GM21515 (cell line): Measurements from ENCODE around the gene HDDC2.

Experiments
- ATAC-seq: cut with Tn5 transposase; IDR thresholded peaks from one replicate; pipeline ENCODE4 v1.9.1; 2021; ENCODE audit not compliant: unreplicated experiment

Gene HDDC2, protein sequence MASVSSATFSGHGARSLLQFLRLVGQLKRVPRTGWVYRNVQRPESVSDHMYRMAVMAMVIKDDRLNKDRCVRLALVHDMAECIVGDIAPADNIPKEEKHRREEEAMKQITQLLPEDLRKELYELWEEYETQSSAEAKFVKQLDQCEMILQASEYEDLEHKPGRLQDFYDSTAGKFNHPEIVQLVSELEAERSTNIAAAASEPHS

GRCh38 chr6:125301435-125302391 lies at the start of gene HDDC2:
Gene HDDC2 (minus strand): TSS chr6:125301967. CDS start chr6:125301932, 35 bp downstream.
- ATAC-seq, result peak; percentile 86

- ATAC-seq, result peak; percentile 91
These were observed 45.3 kb upstream of the HDDC2 start for GRCh38 chr6:125346926-125347563.

- peak; percentile 61 for ATAC-seq
These were observed 44.6 kb upstream of the HDDC2 start for GRCh38 chr6:125346201-125346925.

DNA sequence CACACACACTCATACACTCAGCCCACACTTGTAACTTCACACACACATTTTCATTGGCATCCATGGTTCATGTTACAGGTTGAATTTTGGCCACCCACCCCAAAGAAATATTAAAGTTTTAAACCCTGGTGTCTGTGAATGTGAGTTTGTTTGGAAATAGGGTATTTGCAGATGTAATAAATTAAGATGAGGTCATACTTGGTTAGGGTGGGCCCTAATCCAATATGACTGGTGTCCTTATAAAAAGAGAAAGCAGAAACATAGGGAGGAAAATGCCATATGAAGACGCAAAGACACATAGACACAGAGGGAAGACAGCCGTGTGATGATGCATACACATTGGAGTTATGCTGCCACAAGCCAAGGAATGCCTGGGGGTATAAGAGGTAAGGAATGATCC lies 39.7 kb upstream of the HDDC2 start:
- no peak for ATAC-seq

GRCh38 chr6:125340991-125341390 lies 39.2 kb upstream of the HDDC2 start:
- no peak for ATAC-seq

DNA sequence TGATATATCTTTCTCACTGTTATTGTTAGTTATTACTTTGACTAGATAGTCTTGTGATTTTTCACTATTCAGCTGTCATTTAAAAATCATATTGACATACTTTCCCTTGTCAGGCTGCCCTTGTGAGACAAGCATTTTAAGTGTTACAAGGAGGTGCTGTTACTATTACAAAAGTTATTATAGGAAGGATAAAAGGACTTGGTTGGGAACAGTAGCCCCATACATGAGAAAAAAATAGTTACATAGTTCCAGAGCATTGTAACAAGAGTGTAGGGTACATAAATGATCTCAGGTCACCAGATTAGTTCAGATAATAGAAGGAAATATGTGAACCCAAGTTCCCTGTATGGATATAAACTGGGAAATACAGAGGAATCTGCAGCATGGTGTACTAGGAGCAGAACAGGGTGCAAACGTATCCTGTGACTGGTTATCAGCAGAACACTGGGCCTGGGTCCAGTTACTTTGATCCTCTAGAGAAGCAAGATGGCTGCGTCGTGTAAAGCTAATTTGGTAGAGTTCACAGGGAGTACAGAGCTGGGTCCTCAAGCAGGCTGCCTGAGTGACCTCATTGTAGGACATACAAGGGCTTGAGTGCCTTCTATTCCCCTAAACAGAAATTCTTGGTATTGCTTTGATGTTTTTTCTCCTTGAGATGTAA lies 38.5 kb upstream of the HDDC2 start:
- no peak for ATAC-seq

DNA sequence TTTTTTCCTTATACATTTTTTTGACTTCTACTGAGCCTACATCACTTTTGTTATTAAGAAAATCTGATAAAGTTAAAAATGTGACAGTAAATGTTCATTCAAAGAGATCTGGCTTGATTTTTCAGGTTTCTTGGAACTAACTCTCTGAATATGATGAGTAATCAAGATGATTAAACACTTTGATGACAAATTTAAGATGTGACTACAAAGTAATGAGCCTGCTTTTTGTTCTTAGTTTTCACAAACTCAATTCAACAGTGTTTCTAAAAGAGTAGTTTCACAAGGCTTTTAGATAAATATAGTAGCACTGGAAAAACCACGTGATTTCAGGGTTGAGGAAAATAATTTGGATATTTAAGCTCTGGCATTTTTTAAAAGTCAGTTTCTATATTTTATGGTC lies 37.9 kb upstream of the HDDC2 start:
- no peak for ATAC-seq

DNA sequence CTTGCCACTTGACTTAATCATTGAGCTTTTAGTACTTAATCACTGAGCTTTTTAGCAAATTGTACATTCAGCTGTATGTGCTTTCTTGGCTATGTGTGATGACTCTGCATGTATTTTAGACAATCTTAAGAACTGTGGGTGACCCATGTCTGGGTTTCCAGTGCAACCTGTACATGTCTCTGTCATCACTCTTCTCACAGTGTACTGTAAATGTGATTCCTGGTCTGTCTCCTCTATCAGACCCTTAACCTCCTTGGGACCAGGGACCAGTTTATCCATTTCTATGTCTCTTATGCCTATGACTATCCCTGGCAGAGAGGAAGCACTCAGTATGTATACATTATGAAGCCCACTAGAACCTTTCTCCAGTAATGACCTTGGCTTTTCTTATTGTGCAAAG lies 36.6 kb upstream of the HDDC2 start:
- ATAC-seq, result no peak

DNA sequence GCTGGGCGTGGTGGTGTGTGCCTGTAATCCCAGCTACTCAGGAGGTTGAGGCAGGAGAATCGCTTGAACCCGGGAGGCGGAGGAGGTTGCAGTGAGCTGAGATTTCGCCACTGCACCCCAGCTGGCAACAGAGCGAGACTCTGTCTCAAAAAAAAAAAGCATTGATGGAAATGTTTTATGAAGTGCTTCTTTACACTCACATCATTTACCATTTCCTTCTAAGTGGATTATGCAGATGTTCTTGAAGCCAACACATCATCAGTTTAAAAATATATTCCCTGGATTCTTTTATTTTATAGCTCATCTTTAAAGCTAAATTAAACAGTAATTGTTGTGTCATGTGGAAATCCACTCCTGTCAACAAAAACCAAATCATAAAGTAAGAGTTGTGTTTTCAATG lies 35.9 kb upstream of the HDDC2 start:
- no peak for ATAC-seq

- no peak for ATAC-seq
These were observed 30.9 kb upstream of the HDDC2 start for GRCh38 chr6:125332664-125333063.

DNA sequence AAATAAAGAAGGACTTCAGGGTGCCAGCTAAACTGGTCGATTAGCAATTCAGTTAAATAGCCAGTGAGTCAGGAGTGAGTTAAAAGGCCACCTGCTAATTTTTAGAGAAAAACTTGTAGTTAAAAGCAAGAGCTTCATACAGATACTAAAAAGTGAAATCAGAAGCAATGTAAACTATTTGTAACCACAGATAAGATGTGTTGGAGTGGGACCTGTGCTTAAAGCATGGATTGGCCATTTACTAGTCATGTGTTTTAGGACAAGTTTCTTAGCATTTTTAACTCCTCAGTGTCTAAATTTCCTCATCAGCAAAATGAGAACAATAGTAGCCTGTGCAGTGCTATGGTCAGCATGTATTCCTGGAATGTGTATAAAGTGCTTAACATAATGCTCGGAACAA lies 23.8 kb upstream of the HDDC2 start:
- ATAC-seq, result no peak

- no peak for ATAC-seq
These were observed 21.6 kb upstream of the HDDC2 start for GRCh38 chr6:125323376-125323775.

- no peak for ATAC-seq
These were observed 14.9 kb upstream of the HDDC2 start for GRCh38 chr6:125316621-125317020.

DNA sequence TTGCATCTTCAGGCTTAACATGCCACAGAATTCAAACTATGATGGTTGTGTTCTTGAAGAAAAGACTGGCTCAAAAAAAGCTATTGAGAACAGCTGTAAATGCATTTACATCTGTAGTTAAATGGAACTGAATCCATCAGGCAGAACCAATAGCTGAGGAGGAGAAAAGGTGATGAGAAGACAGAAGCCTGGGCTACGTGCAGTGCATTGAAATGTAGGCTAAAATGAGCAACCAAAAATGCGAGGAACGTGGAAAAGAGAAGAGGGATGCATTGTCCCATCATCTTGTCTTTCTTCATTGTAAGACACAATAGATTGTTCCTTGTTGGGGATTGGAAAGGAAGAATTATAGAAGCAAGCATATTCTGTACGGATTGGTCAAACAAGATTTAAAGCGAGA lies 13.8 kb upstream of the HDDC2 start:
- no peak for ATAC-seq

GRCh38 chr6:125314009-125314581 lies 12.3 kb upstream of the HDDC2 start:
- ATAC-seq, result peak; percentile 87

DNA sequence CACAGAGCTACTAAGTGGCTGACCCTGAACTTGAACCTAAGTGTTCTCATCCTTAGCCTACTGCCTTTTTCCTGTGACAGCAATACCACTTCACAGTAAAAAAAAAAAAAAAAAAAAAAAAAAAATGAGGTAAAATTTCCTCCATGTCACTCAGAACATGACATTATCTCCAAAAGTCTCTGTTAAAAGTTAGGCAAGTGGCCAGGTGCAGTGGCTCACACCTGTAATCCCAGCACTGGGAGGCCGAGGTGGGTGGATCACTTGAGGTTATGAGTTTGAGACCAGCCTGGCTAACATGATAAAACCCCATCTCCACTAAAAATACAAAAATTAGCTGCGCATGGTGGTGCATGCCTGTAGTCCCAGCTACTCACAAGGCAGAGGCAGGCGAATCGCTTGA lies 11.2 kb upstream of the HDDC2 start:
- ATAC-seq, result no peak

DNA sequence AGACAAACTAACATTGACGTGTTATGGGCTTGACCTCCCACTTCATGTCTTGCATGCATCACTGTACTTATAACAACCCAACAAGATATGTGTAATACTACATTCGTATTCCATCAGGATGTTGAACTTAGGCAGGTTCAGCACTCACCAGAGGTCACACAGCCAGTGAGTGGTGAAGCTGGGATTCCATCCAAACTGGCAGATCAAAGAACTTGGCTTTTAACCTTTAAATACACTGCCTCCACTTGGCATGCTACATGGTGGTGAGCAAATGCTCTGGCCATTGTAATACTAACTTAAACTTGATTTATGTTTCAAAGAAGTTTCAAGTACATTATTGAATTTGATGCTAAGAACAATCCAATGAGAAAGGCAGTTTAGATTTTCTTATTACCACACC lies 10.7 kb upstream of the HDDC2 start:
- no peak for ATAC-seq

DNA sequence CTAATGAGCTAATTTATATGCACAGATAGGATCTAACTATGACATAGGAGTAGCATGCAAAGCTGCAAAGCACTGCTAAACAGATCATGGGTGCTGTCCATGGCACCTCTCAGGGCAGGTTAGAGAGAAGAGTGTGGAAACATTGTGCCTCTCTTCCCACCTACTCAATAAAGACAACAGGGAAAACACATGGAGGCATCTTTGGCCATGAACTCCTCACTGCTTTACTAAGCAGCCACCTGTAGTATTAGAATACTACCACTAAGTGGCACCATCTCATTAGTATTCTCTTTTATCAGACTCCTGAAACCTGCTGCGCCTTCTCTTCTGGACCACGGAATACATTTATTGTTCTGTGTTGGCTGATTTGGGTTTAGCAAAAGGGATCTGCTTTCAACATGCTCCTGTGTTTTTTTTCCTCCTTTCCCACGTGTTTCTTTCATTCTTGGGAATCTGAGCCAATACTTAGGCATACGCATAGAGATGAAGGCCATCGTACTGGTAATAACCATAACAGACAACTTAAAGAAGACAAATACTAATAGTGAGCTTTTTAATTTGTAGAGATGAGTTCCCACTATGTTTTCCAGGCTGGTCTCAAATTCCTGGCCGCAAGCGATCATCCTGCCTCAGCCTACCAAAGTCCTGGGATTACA lies 9.4 kb upstream of the HDDC2 start:
- ATAC-seq, result peak; percentile 89

DNA sequence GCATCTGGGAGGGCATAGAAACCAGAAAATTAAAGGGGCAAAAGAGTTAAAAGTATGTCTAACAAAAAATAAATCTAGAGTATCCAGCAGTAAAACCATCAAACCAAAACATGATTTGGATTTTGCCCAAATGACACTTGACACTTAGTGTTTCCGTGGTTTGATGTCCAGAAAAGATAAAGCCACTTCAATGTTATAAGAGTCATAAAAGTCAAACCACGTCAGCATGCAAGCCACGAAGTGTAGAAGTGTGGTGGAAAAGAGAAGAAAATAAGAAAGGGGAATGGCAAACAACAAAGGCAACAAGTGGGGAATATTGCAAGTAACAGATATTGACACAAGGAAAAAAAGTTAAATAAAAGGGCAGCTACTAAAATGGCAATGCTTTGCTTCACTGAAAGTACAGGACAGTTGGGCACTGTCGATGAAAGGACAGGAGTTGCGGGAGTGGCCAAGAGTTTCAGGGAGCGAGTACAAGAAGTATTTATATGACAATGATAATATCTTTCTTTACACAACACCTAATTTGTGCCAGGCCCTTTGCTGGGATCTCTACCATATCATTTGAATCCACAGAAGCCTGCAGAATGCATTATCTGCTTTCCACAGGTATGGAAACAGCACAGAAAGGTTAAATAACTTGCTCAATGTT lies 6.3 kb upstream of the HDDC2 start:
- ATAC-seq, result no peak
